ENCODE measurements around the gene NELL2. TPM values are rescaled to one million over a fixed set of nuclear protein-coding genes. Genes with fewer than 3 reads are reported as not detected.

NELL2 gene
- total RNA-seq, 1 donor from 2014 or later = 6.6 TPM

- Histone ChIP-seq H3K9me3 (no peaks in the 10 kb centered on the region), H3K27me3 (ENCODE audit: low read depth) (no peaks in the 10 kb centered on the region), H3K36me3 (no peaks in the 10 kb centered on the region), H3K4me1 (no peaks in the 10 kb centered on the region), H3K27ac (no peak overlapping the region), H3K4me3 (no peak overlapping the region)
- TF ChIP-seq CTCF (IDR thresholded peaks at IDR 0.05) = no peak
- peak in 1 of 2 donors; percentile 45 for ATAC-seq
- intact Hi-C loops (cut with DNase I) = no loop called here
- no peak for DNase-seq
Measured at GRCh38 chr12:44847888-44848702, 28.0 kb downstream of the NELL2 start.

- intact Hi-C loops (cut with DNase I) = no loop called here
- no peaks in the 10 kb centered on the region for H3K27me3 ChIP-seq (ENCODE audit: low read depth)
Measured at GRCh38 chr12:44847403-44847802, 28.7 kb downstream of the NELL2 start.

GRCh38 chr12:44846826-44847225, 29.3 kb downstream of the NELL2 start:
- ATAC-seq (no peak), DNase-seq (no peak)
- Histone ChIP-seq H3K36me3 (no peaks in the 10 kb centered on the region), H3K27ac (no peak overlapping the region), H3K4me1 (no peaks in the 10 kb centered on the region), H3K4me3 (no peak overlapping the region), H3K9me3 (no peaks in the 10 kb centered on the region), H3K27me3 (ENCODE audit: low read depth) (no peaks in the 10 kb centered on the region)
- TF ChIP-seq CTCF (IDR thresholded peaks at IDR 0.05) = no peak
- intact Hi-C loops (cut with DNase I) = no loop called here

More at GRCh38 chr12:44847403-44847802, 28.7 kb downstream of the NELL2 start:
- ATAC-seq (no peak), DNase-seq (no peak)
- TF ChIP-seq CTCF (IDR thresholded peaks at IDR 0.05) = no peak
- Histone ChIP-seq H3K27ac (no peak overlapping the region), H3K4me3 (no peak overlapping the region), H3K36me3 (no peaks in the 10 kb centered on the region), H3K9me3 (no peaks in the 10 kb centered on the region), H3K4me1 (no peaks in the 10 kb centered on the region)

- Histone ChIP-seq H3K4me1 (no peaks in the 10 kb centered on the region), H3K27ac (no peak overlapping the region), H3K9me3 (no peaks in the 10 kb centered on the region), H3K27me3 (ENCODE audit: low read depth) (no peaks in the 10 kb centered on the region), H3K4me3 (no peak overlapping the region), H3K36me3 (no peaks in the 10 kb centered on the region)
- no peak for TF ChIP-seq CTCF (IDR thresholded peaks at IDR 0.05)
- ATAC-seq (no peak), DNase-seq (no peak)
- intact Hi-C loops (cut with DNase I) = no loop called here
Measured at GRCh38 chr12:44842669-44843068, 33.4 kb downstream of the NELL2 start.

GRCh38 chr12:44839785-44840184, 36.3 kb downstream of the NELL2 start:
- ATAC-seq = no peak
- Histone ChIP-seq H3K27ac (no peak overlapping the region), H3K27me3 (ENCODE audit: low read depth) (no peaks in the 10 kb centered on the region), H3K4me1 (no peaks in the 10 kb centered on the region), H3K9me3 (no peaks in the 10 kb centered on the region), H3K4me3 (no peak overlapping the region), H3K36me3 (no peaks in the 10 kb centered on the region)
- DNase-seq = no peak
- no peak for TF ChIP-seq CTCF (IDR thresholded peaks at IDR 0.05)
- intact Hi-C loops (cut with DNase I) = no loop called here
